Upper lobe of right lung (tissue), 1 donor: Measurements from ENCODE around the gene ETFA. TPM values are rescaled to one million over a fixed set of nuclear protein-coding genes. Genes with fewer than 3 reads are reported as not detected.

Experiments used
- ATAC-seq: fragments of 200-7000 bp; cut with Tn5 transposase; one replicate; pipeline ENCODE4 v1.9.1; 2020; ENCODE audit warnings: mild to moderate bottlenecking, moderate library complexity
- DNase-seq: peaks from one replicate; pipeline ENCODE4 v3.0.0-alpha.2; 2020
- H3K27ac ChIP-seq: fragments of 200-600 bp; one replicate; pipeline ENCODE4 v1.8.0; 2022
- H3K27me3 ChIP-seq: fragments of 200-600 bp; one replicate; pipeline ENCODE4 v1.8.0; 2022; ENCODE audit warnings: mild to moderate bottlenecking
- H3K36me3 ChIP-seq: fragments of 200-600 bp; one replicate; pipeline ENCODE4 v1.8.0; 2022
- H3K4me1 ChIP-seq: fragments of 200-600 bp; one replicate; pipeline ENCODE4 v1.8.0; 2022
- H3K4me3 ChIP-seq: fragments of 200-600 bp; one replicate; pipeline ENCODE4 v1.8.0; 2022; ENCODE audit warnings: mild to moderate bottlenecking
- H3K9me3 ChIP-seq: fragments of 200-600 bp; one replicate; pipeline ENCODE4 v1.8.0; 2022
- CTCF ChIP-seq: fragments of 200-600 bp; IDR thresholded peaks from one replicate; pipeline ENCODE4 v1.8.0; 2022; ENCODE audit warnings: antibody characterized with exemption
- intact Hi-C: fragments of 100-400 bp; cut with DNase I; formaldehyde crosslinking; loops from one replicate; pipeline ENCODE4 v1.11.0; 2022
- total RNA-seq: library from RNA; stranded (reverse); fragmentation: NEBNext Ultra II Directional; extraction: Animal tissue kit (Norgen Biotek cat#: 25700); gene quantifications from one replicate; pipeline ENCODE4 v1.2.1, GENCODE V29; 2021
- donor health status: DM: no; HTN: yes; CAD: no; lungs with severe emphysema.

ETFA gene
- total RNA-seq, 1 donor from 2014 or later, result 71.3 TPM

GRCh38 chr15:76285241-76285825, 25.9 kb downstream of the ETFA start:
- intact Hi-C loops, result no loop called here
- peaks cover 11% of the 10 kb centered on the region for H3K4me1 ChIP-seq
- ATAC-seq (no peak), DNase-seq (no peak)
- peaks cover 71% of the 10 kb centered on the region for H3K36me3 ChIP-seq
- H3K27ac ChIP-seq, result no peak overlapping the region
- H3K4me3 ChIP-seq, result no peak overlapping the region
- H3K9me3 ChIP-seq, result no peaks in the 10 kb centered on the region
- no peaks in the 10 kb centered on the region for H3K27me3 ChIP-seq
- TF ChIP-seq CTCF, result peak; percentile 32

- H3K4me1 ChIP-seq, result peaks cover 11% of the 10 kb centered on the region
- no peak for TF ChIP-seq CTCF
- H3K27ac ChIP-seq, result no peak overlapping the region
- H3K9me3 ChIP-seq, result no peaks in the 10 kb centered on the region
- no peaks in the 10 kb centered on the region for H3K27me3 ChIP-seq
- ATAC-seq (no peak), DNase-seq (no peak)
- H3K36me3 ChIP-seq, result peaks cover 82% of the 10 kb centered on the region
- intact Hi-C loops, result no loop called here
- no peak overlapping the region for H3K4me3 ChIP-seq
Measured at GRCh38 chr15:76282465-76282864, 28.8 kb downstream of the ETFA start.

GRCh38 chr15:76278651-76279050, 32.6 kb downstream of the ETFA start:
- H3K27ac ChIP-seq, result no peak overlapping the region
- intact Hi-C loops, result no loop called here
- no peaks in the 10 kb centered on the region for H3K4me1 ChIP-seq
- H3K4me3 ChIP-seq, result no peak overlapping the region
- H3K27me3 ChIP-seq, result no peaks in the 10 kb centered on the region
- ATAC-seq, result no peak
- TF ChIP-seq CTCF, result no peak
- H3K36me3 ChIP-seq, result peaks cover 62% of the 10 kb centered on the region
- DNase-seq, result no peak
- no peaks in the 10 kb centered on the region for H3K9me3 ChIP-seq

- H3K4me1 ChIP-seq, result no peaks in the 10 kb centered on the region
- H3K27ac ChIP-seq, result no peak overlapping the region
- no peaks in the 10 kb centered on the region for H3K9me3 ChIP-seq
- ATAC-seq (no peak), DNase-seq (no peak)
- H3K27me3 ChIP-seq, result no peaks in the 10 kb centered on the region
- H3K36me3 ChIP-seq, result peaks cover 70% of the 10 kb centered on the region
- H3K4me3 ChIP-seq, result no peak overlapping the region
- intact Hi-C loops, result no loop called here
- no peak for TF ChIP-seq CTCF
Measured at GRCh38 chr15:76274821-76275220, 36.4 kb downstream of the ETFA start.

GRCh38 chr15:76274226-76274625, 37.0 kb downstream of the ETFA start:
- Histone ChIP-seq H3K4me1 (no peaks in the 10 kb centered on the region), H3K9me3 (no peaks in the 10 kb centered on the region), H3K27me3 (no peaks in the 10 kb centered on the region), H3K36me3 (peaks cover 65% of the 10 kb centered on the region), H3K4me3 (no peak overlapping the region), H3K27ac (no peak overlapping the region)
- no peak for DNase-seq
- intact Hi-C loops, result no loop called here
- ATAC-seq, result no peak
- TF ChIP-seq CTCF, result no peak

GRCh38 chr15:76270876-76271275, 40.4 kb downstream of the ETFA start:
- H3K9me3 ChIP-seq, result peaks cover 6% of the 10 kb centered on the region
- ATAC-seq, result no peak
- no peak overlapping the region for H3K27ac ChIP-seq
- no peak overlapping the region for H3K4me3 ChIP-seq
- no peaks in the 10 kb centered on the region for H3K4me1 ChIP-seq
- DNase-seq, result no peak
- intact Hi-C loops, result no loop called here
- H3K27me3 ChIP-seq, result no peaks in the 10 kb centered on the region
- peaks cover 57% of the 10 kb centered on the region for H3K36me3 ChIP-seq
- TF ChIP-seq CTCF, result no peak
